Measurements from ENCODE around the gene PTPN23.

DNA sequence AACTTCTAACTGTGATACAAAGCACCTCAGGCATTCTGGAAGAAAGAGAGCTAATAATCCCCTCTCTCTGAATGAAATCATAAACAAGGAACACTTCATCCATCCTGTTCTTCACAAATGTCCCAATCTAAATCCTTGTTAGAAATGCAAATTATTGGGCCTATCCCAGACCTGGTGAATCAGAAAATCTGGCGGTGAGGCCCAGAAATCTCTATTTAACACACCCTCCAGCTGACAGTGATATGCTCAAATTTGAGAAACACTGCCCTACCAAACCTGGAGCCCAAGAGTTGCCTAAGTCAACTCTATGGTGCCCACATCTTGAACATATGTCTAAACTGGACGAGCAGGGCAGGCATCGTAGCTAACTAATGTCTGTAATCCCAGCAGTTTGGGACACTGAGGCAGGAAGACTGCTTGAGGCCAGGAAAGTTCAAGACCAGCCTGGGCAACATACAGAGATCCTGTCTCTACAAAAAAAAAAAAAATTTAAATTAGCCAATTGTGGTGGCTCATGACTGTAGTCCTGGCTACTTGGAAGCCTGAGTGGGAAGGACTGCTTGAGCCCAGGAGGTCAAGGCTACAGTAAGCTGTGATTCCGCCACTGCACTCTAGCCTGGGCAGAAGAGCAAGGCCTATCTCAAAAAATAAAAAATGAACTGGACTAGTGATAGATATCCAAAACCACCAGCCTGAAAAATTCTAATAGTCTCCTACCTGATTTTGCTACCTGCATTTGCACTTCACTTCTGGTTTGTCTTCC, 71.8 kb downstream of the PTPN23 start:
- TF ChIP-seq CTCF (IDR thresholded peaks at IDR 0.05) (no peak), POLR2A (IDR thresholded peaks at IDR 0.05) (no peak), EP300 (IDR thresholded peaks at IDR 0.05) (no peak)

Data from tibial nerve (tissue), 4 donors.